DND-41 (cell line): Measurements from ENCODE around the gene RALGDS.

Source experiments
- ATAC-seq: fragments of 200-7000 bp; cut with Tn5 transposase; 3 replicates; pipeline ENCODE4 v1.9.1; 2021; ENCODE audit warnings: low read depth; ENCODE audit not compliant: insufficient read depth
- DNase-seq: peaks from one replicate; pipeline ENCODE4 v3.0.0-alpha.2; 2020
- H2AFZ ChIP-seq: 2 replicates; pipeline ENCODE4 v1.6.0; 2012; ENCODE audit warnings: low read depth, low read length
- H3K27ac ChIP-seq: 2 replicates; pipeline ENCODE4 v1.5.1; 2012; ENCODE audit warnings: low read length, inconsistent platforms
- H3K27me3 ChIP-seq: fragments of 200-600 bp; sonication (generic); 2 replicates; pipeline ENCODE4 v1.6.0; 2012; ENCODE audit warnings: low read length, mild to moderate bottlenecking, inconsistent platforms; ENCODE audit not compliant: insufficient read depth, poor library complexity
- H3K36me3 ChIP-seq: 2 replicates; pipeline ENCODE4 v1.5.1; 2012; ENCODE audit warnings: low read length, inconsistent platforms; ENCODE audit not compliant: insufficient read depth
- H3K4me1 ChIP-seq: 2 replicates; pipeline ENCODE4 v1.5.1; 2012; ENCODE audit warnings: mild to moderate bottlenecking, low read length; ENCODE audit not compliant: insufficient read depth
- H3K4me2 ChIP-seq: 2 replicates; pipeline ENCODE4 v1.6.0; 2012; ENCODE audit warnings: mild to moderate bottlenecking, moderate library complexity, low read length, inconsistent platforms; ENCODE audit not compliant: insufficient read depth
- H3K4me3 ChIP-seq, 2 experiments: fragments of 200-600 bp in 1 of 2; shearing (Covaris generic) in 1 of 2; 2 replicates each; pipeline ENCODE4 v1.5.1; 2012 to 2016; ENCODE audit warnings: inconsistent platforms in 2 of 2, low read length in 2 of 2, mild to moderate bottlenecking in 2 of 2, low read depth in 1 of 2, moderate library complexity in 1 of 2
- H3K79me2 ChIP-seq: 2 replicates; pipeline ENCODE4 v1.6.0; 2012; ENCODE audit warnings: low read length, inconsistent platforms; ENCODE audit not compliant: insufficient read depth
- H3K9ac ChIP-seq: 2 replicates; pipeline ENCODE4 v1.6.0; 2012; ENCODE audit warnings: low read depth, mild to moderate bottlenecking, inconsistent platforms, low read length, moderate library complexity
- H3K9me3 ChIP-seq: 2 replicates; pipeline ENCODE4 v1.5.1; 2012; ENCODE audit warnings: low read length, moderate library complexity, mild to moderate bottlenecking, inconsistent platforms; ENCODE audit not compliant: insufficient read depth, severe bottlenecking
- H4K20me1 ChIP-seq: 2 replicates; pipeline ENCODE4 v1.6.0; 2012; ENCODE audit warnings: low read length; ENCODE audit not compliant: insufficient read depth
- EZH2 ChIP-seq: IDR thresholded peaks from 3 replicates; pipeline ENCODE4 v1.6.1; 2012; ENCODE audit warnings: borderline replicate concordance, low read depth, mild to moderate bottlenecking, moderate library complexity, low read length, inconsistent platforms; ENCODE audit not compliant: severe bottlenecking
- TF ChIP-seq, protein P1 (sequence below): IDR thresholded peaks from 2 replicates; pipeline ENCODE4 v1.5.1; 2012; ENCODE audit warnings: borderline replicate concordance, low read length, moderate library complexity, mild to moderate bottlenecking; ENCODE audit not compliant: poor library complexity, severe bottlenecking; ENCODE audit errors: extremely low read depth

Gene RALGDS

DNA sequence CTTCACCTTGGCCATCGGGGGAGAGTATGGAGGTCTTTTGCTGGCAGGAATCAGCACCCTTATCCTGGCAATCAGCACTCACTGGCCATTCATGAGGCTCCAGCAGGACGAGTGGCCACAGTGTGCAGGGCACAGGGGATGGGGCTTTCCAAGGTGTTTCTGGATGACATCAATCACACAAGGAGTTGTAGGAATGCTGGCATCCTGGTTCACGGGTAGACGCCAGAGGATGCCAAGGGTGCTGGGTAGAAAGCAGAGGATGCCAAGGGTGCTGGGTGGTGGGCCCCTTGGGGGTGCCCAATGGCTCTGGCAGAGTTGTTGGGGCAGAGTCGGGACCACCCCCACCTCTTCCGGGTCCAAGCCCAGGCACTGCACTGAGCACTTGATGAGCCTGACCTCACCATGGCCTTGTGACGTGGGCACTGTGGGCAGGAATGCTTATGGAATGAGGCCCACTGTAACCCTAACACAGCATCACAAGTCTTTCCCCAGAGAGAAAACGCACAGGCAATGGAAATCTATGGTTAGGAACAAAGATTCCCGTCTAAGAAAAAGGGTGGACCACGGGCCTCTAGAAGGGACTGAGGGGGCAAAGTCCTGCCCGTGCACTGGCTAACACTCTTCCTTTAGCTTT lies 30.2 kb downstream of the RALGDS start:
- Histone ChIP-seq H3K9ac (no peak overlapping the region), H3K4me2 (no peak overlapping the region), H3K27ac (no peak overlapping the region), H3K4me1 (no peaks in the 10 kb centered on the region), H2AFZ (no peak overlapping the region), H3K27me3 (no peaks in the 10 kb centered on the region), H4K20me1 (no peaks in the 10 kb centered on the region), H3K9me3 (no peaks in the 10 kb centered on the region), H3K79me2 (no peaks in the 10 kb centered on the region), H3K36me3 (no peaks in the 10 kb centered on the region), H3K4me3 (no peak overlapping the region)
- TF ChIP-seq, protein P1, sequence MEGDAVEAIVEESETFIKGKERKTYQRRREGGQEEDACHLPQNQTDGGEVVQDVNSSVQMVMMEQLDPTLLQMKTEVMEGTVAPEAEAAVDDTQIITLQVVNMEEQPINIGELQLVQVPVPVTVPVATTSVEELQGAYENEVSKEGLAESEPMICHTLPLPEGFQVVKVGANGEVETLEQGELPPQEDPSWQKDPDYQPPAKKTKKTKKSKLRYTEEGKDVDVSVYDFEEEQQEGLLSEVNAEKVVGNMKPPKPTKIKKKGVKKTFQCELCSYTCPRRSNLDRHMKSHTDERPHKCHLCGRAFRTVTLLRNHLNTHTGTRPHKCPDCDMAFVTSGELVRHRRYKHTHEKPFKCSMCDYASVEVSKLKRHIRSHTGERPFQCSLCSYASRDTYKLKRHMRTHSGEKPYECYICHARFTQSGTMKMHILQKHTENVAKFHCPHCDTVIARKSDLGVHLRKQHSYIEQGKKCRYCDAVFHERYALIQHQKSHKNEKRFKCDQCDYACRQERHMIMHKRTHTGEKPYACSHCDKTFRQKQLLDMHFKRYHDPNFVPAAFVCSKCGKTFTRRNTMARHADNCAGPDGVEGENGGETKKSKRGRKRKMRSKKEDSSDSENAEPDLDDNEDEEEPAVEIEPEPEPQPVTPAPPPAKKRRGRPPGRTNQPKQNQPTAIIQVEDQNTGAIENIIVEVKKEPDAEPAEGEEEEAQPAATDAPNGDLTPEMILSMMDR: no peak
- no peak for TF ChIP-seq EZH2
- no peak for ATAC-seq
- no peak for DNase-seq

GRCh38 chr9:133090187-133090586 lies 30.9 kb downstream of the RALGDS start:
- Histone ChIP-seq H2AFZ (no peak overlapping the region), H3K27me3 (no peaks in the 10 kb centered on the region), H3K9ac (no peak overlapping the region), H3K79me2 (no peaks in the 10 kb centered on the region), H3K4me2 (no peak overlapping the region), H3K4me1 (no peaks in the 10 kb centered on the region), H3K9me3 (no peaks in the 10 kb centered on the region), H3K27ac (no peak overlapping the region), H3K36me3 (no peaks in the 10 kb centered on the region), H4K20me1 (no peaks in the 10 kb centered on the region), H3K4me3 (no peak overlapping the region)
- no peak for TF ChIP-seq EZH2
- TF ChIP-seq, protein P1: no peak
- ATAC-seq (no peak), DNase-seq (no peak)

DNA sequence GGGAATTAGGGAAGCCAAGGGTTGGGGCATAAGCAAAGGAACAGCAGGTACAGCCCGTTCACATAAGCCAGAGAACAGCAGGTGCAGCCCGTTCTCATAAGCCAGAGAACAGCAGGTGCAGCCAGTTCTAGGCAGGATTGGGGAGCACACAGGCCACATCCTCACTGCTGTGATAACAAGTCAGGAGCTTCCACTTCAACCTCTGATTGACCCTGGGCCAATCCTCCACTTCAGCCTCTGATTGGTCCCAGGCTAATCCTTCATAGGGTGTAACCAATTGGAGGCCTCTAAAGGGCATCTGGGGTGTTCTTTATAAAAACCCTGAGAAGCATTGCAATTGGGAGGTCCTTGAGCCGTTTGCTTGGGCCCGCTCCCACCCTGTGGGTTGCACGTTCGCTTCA lies 31.8 kb downstream of the RALGDS start:
- no peak overlapping the region for H3K27ac ChIP-seq
- H3K9ac ChIP-seq: no peak overlapping the region
- no peaks in the 10 kb centered on the region for H3K9me3 ChIP-seq
- no peak overlapping the region for H3K4me3 ChIP-seq
- DNase-seq (peak; percentile 20), ATAC-seq (peak; percentile 47; the same call in 1 of the 3 replicates)
- TF ChIP-seq EZH2: no peak
- TF ChIP-seq, protein P1: no peak
- H2AFZ ChIP-seq: no peak overlapping the region
- no peaks in the 10 kb centered on the region for H4K20me1 ChIP-seq
- no peaks in the 10 kb centered on the region for H3K79me2 ChIP-seq
- H3K36me3 ChIP-seq: no peaks in the 10 kb centered on the region
- no peaks in the 10 kb centered on the region for H3K4me1 ChIP-seq
- no peak overlapping the region for H3K4me2 ChIP-seq
- H3K27me3 ChIP-seq: no peaks in the 10 kb centered on the region

GRCh38 chr9:133088756-133089155 lies 32.3 kb downstream of the RALGDS start:
- Histone ChIP-seq H3K36me3 (no peaks in the 10 kb centered on the region), H3K79me2 (no peaks in the 10 kb centered on the region), H3K9ac (no peak overlapping the region), H3K4me1 (no peaks in the 10 kb centered on the region), H2AFZ (no peak overlapping the region), H3K9me3 (no peaks in the 10 kb centered on the region), H3K27me3 (no peaks in the 10 kb centered on the region), H4K20me1 (no peaks in the 10 kb centered on the region), H3K4me2 (no peak overlapping the region), H3K4me3 (no peak overlapping the region), H3K27ac (no peak overlapping the region)
- ATAC-seq: no peak
- TF ChIP-seq, protein P1: no peak
- TF ChIP-seq EZH2: no peak
- no peak for DNase-seq
